PC-3 (cell line): ENCODE measurements around the gene PPA1. TPM values are rescaled to one million over a fixed set of nuclear protein-coding genes. Genes with fewer than 3 reads are reported as not detected.

Source experiments
- ATAC-seq: fragments of 200-7000 bp; cut with Tn5 transposase; 2 replicates; pipeline ENCODE4 v1.9.1; 2020; ENCODE audit warnings: mild to moderate bottlenecking, moderate library complexity
- BruUV-seq: library from RNA; stranded (reverse); fragments of 400-500 nt; replicated peaks from 2 replicates; lab custom pipeline; 2021; lab: Mats Ljungman, UMichigan
- CTCF ChIA-PET: fragments of 300-600 bp; sonication (Branson Sonifier 250); formaldehyde crosslinking; loops from one replicate; lab custom pipeline; 2022; ENCODE audit warnings: antibody characterized with exemption; lab: Charles Lee
- POLR2A ChIA-PET: fragments of 300-600 bp; sonication (Branson Sonifier 250); formaldehyde crosslinking; loops from one replicate; lab custom pipeline; 2022; ENCODE audit warnings: antibody characterized with exemption; ENCODE audit not compliant: unreplicated experiment; lab: Charles Lee
- DNase-seq: peaks from one replicate; pipeline ENCODE4 v3.0.0-alpha.2; 2015
- H2AFZ ChIP-seq: fragments of 300-600 bp; sonication (generic); 2 replicates; pipeline ENCODE4 v1.6.0; 2016; ENCODE audit warnings: antibody characterized with exemption, low read length
- H3F3A ChIP-seq: fragments of 300-600 bp; sonication (generic); one replicate; pipeline ENCODE4 v1.6.0; 2017; ENCODE audit warnings: antibody characterized with exemption, low read length, control low read depth, mild to moderate bottlenecking; ENCODE audit not compliant: unreplicated experiment
- H3K27ac ChIP-seq: fragments of 300-600 bp; sonication (generic); 2 replicates; pipeline ENCODE4 v1.5.1; 2016; ENCODE audit warnings: mild to moderate bottlenecking, low read length
- H3K27me3 ChIP-seq: fragments of 300-600 bp; sonication (generic); 2 replicates; pipeline ENCODE4 v1.6.1; 2016; ENCODE audit warnings: low read length, mixed read lengths
- H3K36me3 ChIP-seq: fragments of 300-600 bp; sonication (generic); 2 replicates; pipeline ENCODE4 v1.6.1; 2016; ENCODE audit warnings: low read depth, mixed run types, low read length, mixed read lengths
- H3K4me1 ChIP-seq: fragments of 300-600 bp; sonication (generic); 2 replicates; pipeline ENCODE4 v1.5.1; 2016; ENCODE audit warnings: low read length; ENCODE audit not compliant: insufficient read depth
- H3K4me2 ChIP-seq: fragments of 300-600 bp; sonication (generic); 2 replicates; pipeline ENCODE4 v1.6.0; 2016; ENCODE audit warnings: low read length
- H3K4me3 ChIP-seq: fragments of 300-600 bp; sonication (generic); 2 replicates; pipeline ENCODE4 v1.5.1; 2016; ENCODE audit warnings: mild to moderate bottlenecking, low read length, mixed read lengths
- H3K79me2 ChIP-seq: fragments of 300-600 bp; sonication (generic); 2 replicates; pipeline ENCODE4 v1.6.1; 2017; ENCODE audit warnings: low read length, mixed read lengths
- H3K9ac ChIP-seq: fragments of 300-600 bp; sonication (generic); 2 replicates; pipeline ENCODE4 v1.6.0; 2016; ENCODE audit warnings: mild to moderate bottlenecking, low read length
- H3K9me2 ChIP-seq: fragments of 300-600 bp; sonication (generic); replicated peaks from 2 replicates; pipeline ENCODE4 v1.6.1; 2016; ENCODE audit warnings: mixed run types, low read length, mixed read lengths
- H3K9me3 ChIP-seq: fragments of 300-600 bp; sonication (generic); 2 replicates; pipeline ENCODE4 v1.6.1; 2016; ENCODE audit warnings: low read length, mixed read lengths
- H4K20me1 ChIP-seq: fragments of 300-600 bp; sonication (generic); 2 replicates; pipeline ENCODE4 v1.6.1; 2016; ENCODE audit warnings: low read length, mixed read lengths
- CTCF ChIP-seq: fragments of 300-600 bp; sonication (generic); conservative IDR thresholded peaks from 2 replicates; pipeline ENCODE4 v1.5.1; 2017; ENCODE audit warnings: antibody characterized with exemption, low read depth, mild to moderate bottlenecking, low read length
- EZH2 ChIP-seq: fragments of 300-600 bp; sonication (generic); IDR thresholded peaks from one replicate; pipeline ENCODE4 v1.6.1; 2017; ENCODE audit warnings: antibody characterized with exemption, mild to moderate bottlenecking, low read length; ENCODE audit not compliant: unreplicated experiment
- EZH2phosphoT487 ChIP-seq: fragments of 300-600 bp; sonication (generic); IDR thresholded peaks from 2 replicates; pipeline ENCODE4 v1.6.1; 2018; ENCODE audit warnings: mild to moderate bottlenecking, antibody characterized with exemption, low read length, borderline replicate concordance
- intact Hi-C: fragments of 100-400 bp; cut with micrococcal nuclease; formaldehyde crosslinking; loops from 2 replicates; pipeline ENCODE4 v1.9.0; 2023
- total RNA-seq: library from RNA; depleted of rRNA; stranded (reverse); fragments of >200 nt; gene quantifications from 2 replicates; pipeline ENCODE4 v1.2.3, GENCODE V29; 2014

PPA1 gene
- total RNA-seq, 1 experiment from 2014 or later = 440 TPM

- ChIA-PET POLR2A (no interaction called here), CTCF (no interaction called here)
- Histone ChIP-seq H3K27ac (no peak overlapping the region), H3K9me3 (no peaks in the 10 kb centered on the region), H3K9ac (no peak overlapping the region), H2AFZ (no peak overlapping the region), H3K36me3 (no peaks in the 10 kb centered on the region), H3F3A (no peaks in the 10 kb centered on the region), H4K20me1 (no peaks in the 10 kb centered on the region), H3K4me1 (no peaks in the 10 kb centered on the region), H3K79me2 (no peaks in the 10 kb centered on the region), H3K4me3 (no peak overlapping the region), H3K27me3 (peaks cover 31% of the 10 kb centered on the region), H3K9me2 (no peaks in the 10 kb centered on the region), H3K4me2 (no peak overlapping the region)
- TF ChIP-seq CTCF (no peak), EZH2phosphoT487 (no peak), EZH2 (no peak)
- ATAC-seq (no peak), DNase-seq (no peak)
- intact Hi-C loops = no loop called here
- no TSS peak for BruUV-seq
Observed at GRCh38 chr10:70280099-70280498, 46.9 kb upstream of the PPA1 start.

GRCh38 chr10:70277396-70278030 is 44.3 kb upstream of the PPA1 start:
- no peaks in the 10 kb centered on the region for H3K4me1 ChIP-seq
- BruUV-seq = no TSS peak
- no peaks in the 10 kb centered on the region for H3K79me2 ChIP-seq
- ATAC-seq (no peak), DNase-seq (no peak)
- intact Hi-C loops = no loop called here
- H3K9ac ChIP-seq = no peak overlapping the region
- H3K9me2 ChIP-seq = no peaks in the 10 kb centered on the region
- CTCF ChIA-PET = no interaction called here
- no peaks in the 10 kb centered on the region for H3K36me3 ChIP-seq
- no peak for TF ChIP-seq EZH2
- TF ChIP-seq CTCF = no peak
- TF ChIP-seq EZH2phosphoT487 = no peak
- no peak overlapping the region for H2AFZ ChIP-seq
- no peaks in the 10 kb centered on the region for H3F3A ChIP-seq
- no peaks in the 10 kb centered on the region for H4K20me1 ChIP-seq
- POLR2A ChIA-PET = no interaction called here
- no peak overlapping the region for H3K4me3 ChIP-seq
- H3K4me2 ChIP-seq = no peak overlapping the region
- no peak overlapping the region for H3K27ac ChIP-seq
- no peaks in the 10 kb centered on the region for H3K9me3 ChIP-seq
- H3K27me3 ChIP-seq = peaks cover 7% of the 10 kb centered on the region

GRCh38 chr10:70274643-70275042 is 41.4 kb upstream of the PPA1 start:
- H3K9me2 ChIP-seq = no peaks in the 10 kb centered on the region
- no peaks in the 10 kb centered on the region for H3K36me3 ChIP-seq
- H3K9me3 ChIP-seq = no peaks in the 10 kb centered on the region
- ChIA-PET POLR2A (interaction anchor here (0.7 kb wide), 1 partner anchor 88 kb away, joined by 3 read pairs; no protein-coding TSS in a partner anchor), CTCF (no interaction called here)
- H3K4me1 ChIP-seq = no peaks in the 10 kb centered on the region
- ATAC-seq = no peak
- no peak for DNase-seq
- no TSS peak for BruUV-seq
- H3K9ac ChIP-seq = no peak overlapping the region
- H3K4me2 ChIP-seq = no peak overlapping the region
- H4K20me1 ChIP-seq = no peaks in the 10 kb centered on the region
- H3K4me3 ChIP-seq = no peak overlapping the region
- intact Hi-C loops = loop anchor here (5.0 kb wide), 1 partner anchor 58 kb away; no protein-coding TSS in a partner anchor
- no peak overlapping the region for H3K27ac ChIP-seq
- TF ChIP-seq EZH2 (no peak), CTCF (no peak), EZH2phosphoT487 (no peak)
- H3K27me3 ChIP-seq = no peaks in the 10 kb centered on the region
- no peaks in the 10 kb centered on the region for H3F3A ChIP-seq
- no peaks in the 10 kb centered on the region for H3K79me2 ChIP-seq
- no peak overlapping the region for H2AFZ ChIP-seq
